ENCODE results near the gene TACR2.
"Not testable (repeated sequence)": the region's sequence is repeated elsewhere in the genome, so short reads cannot be mapped to it uniquely, and the experiment has no call there.

Gene TACR2

GRCh38 chr10:69416695-69417094, at the start of gene TACR2:
TSS of gene TACR2 (minus strand) at chr10:69416918. CDS start at chr10:69416323, 595 bp downstream.
- no peak for DNase-seq

- DNase-seq = no peak
Measured at GRCh38 chr10:69466158-69466490, 49.4 kb upstream of the TACR2 start.

- DNase-seq = no peak
Measured at GRCh38 chr10:69465457-69466157, 48.9 kb upstream of the TACR2 start.

DNA sequence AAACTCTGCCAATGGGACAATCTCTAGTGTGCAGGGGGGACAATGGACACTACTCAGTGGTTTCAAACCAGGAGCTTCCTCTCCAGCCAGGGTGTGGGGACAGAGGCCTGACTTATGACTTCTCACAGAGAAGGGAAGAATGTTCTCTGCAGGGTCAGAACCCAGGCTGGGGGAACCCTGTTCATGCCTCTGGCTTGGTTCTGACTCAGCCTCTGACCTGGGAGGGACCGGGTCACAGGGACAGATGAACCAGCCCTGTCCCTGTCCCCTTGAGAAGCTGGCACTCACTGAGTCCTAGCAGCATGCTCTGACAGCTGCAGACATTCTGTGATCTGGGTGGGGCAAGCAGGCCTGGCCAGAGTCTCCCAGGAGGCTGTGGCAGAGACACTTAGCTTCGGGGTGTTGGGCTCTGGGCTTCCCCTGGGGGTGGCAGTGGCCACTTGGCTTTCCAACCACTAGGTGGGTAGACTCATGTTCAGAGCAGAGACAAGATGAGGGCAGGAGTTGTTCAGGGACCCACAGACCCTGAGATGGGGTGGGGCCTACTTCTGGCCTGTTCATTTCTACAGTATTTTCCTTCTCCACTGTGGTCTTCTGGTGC, 48.2 kb upstream of the TACR2 start:
- no peak for DNase-seq

DNA sequence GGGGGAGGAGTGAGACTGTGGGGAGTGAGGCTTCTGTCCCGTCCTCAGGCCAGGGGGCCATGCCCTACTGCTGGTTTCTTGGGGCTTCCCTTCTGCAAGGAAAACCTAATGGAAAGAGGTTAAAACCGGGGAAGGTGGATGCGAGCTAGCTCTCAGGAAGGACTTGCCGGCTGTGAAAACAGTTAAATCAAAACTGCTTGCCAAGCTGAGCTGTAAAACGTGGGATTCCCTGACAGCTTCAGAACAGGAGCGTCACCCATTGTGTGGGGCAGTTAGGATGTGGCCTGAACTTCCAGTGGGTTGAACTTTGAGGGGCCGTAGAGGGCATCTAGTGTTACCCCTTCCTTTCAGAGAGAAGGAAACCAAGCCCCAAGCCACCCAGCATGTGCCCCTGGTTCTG, 47.7 kb upstream of the TACR2 start:
- DNase-seq = no peak

- no peak for DNase-seq
Measured at GRCh38 chr10:69463886-69464285, 47.2 kb upstream of the TACR2 start.

DNA sequence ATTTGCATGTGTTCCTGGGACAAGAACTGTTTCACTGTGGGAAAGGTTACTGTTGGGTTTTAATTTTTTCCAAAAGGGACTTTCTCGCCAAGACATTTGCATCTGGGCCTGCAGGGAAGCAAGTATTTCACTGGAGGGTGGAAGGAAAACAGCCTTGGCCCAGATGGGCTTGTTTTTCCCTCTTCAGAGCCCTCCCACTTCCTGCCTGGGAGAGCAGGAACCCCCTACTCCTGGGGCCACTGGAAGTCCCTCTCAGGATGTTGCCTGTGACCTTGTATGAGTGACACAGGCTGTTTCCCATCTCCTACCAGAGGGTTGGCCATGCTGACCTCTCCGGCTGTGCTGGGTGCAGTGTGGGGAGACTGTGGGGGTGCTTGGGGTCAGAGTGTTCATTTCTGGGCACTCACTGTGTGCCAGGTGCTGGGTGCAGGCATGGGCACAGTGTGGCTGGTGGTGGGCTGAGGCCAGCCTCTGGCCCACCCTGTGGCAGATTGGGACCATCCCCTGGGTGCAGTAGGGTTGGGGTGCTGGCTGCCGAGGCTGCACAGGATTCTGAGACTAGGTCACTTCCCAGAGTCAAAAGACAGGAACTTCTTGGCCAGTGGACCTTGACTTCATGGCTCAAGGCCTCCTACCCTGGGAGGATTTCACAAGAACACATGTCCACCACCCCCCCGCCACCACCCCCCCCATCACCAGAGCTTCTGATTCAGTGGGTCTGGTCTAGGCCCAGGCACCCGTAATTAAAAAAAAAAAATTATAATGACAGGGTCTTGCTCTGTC, 44.7 kb upstream of the TACR2 start:
- DNase-seq = no peak

DNA sequence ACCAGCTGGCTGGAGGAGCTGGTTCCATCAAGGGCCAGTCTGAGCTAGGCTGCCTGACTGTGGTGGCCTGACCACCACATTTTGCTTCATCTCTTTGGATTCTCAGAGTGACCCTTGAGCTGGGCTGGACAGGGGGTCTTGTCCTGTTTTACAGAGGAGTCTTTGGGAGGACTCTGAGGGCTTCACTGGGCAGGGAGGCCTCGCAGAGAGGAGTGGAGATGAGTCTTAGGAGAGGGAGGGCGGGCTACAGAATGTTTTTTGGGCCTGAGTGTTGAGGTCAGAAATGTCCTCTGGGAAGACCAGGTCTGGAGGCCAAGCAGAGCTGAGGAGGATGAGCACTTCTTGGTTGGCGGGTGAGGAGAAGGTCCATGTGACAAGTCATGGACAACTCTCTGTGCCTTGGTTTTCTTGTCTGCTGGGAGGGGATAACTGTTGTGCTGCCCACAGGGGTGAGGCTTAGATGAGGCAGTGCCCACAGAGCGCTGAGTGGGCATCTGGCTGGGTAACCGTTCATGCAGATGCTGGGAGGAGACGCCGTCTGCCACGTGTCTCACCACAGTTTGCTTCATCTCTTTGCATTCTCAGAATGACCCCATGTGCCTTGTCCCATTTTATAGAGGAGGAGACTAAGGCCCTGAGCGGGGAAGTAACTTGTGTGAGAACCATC, 44.0 kb upstream of the TACR2 start:
- DNase-seq = no peak

- no peak for DNase-seq
Measured at GRCh38 chr10:69459893-69460575, 43.3 kb upstream of the TACR2 start.

DNA sequence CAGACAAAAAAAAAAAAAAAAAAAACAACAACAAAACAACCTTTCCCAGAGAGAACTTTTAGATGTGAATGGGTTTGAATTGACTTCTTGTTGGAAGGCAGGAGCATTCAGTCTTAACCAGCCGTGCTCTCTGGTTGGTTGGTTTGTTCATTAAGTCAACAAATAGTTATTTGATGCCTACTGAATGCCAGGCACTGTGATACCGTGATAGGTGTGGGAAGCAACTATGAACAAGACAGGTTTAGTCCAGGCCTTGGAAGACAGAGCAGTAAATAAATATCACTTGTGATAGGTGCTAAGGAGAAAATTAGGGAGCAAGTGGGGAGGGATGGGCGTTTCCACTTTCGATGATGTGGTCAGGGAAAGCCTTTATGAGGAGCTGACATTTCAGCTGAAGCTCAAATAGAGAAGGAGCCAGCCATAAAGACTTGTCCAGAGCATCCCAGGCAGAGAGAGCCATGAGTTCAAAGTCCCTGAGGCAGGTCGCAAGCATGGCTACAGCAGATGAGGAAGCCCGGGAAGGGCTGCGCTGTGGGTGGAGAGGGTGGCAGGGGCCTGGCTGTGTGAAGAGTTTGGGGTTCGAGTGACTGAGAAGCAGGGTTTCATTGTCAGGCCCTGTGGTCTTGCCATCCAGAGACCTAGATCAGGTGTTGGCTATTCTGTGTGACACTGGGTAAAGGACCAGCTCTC, 42.5 kb upstream of the TACR2 start:
- DNase-seq = no peak

DNA sequence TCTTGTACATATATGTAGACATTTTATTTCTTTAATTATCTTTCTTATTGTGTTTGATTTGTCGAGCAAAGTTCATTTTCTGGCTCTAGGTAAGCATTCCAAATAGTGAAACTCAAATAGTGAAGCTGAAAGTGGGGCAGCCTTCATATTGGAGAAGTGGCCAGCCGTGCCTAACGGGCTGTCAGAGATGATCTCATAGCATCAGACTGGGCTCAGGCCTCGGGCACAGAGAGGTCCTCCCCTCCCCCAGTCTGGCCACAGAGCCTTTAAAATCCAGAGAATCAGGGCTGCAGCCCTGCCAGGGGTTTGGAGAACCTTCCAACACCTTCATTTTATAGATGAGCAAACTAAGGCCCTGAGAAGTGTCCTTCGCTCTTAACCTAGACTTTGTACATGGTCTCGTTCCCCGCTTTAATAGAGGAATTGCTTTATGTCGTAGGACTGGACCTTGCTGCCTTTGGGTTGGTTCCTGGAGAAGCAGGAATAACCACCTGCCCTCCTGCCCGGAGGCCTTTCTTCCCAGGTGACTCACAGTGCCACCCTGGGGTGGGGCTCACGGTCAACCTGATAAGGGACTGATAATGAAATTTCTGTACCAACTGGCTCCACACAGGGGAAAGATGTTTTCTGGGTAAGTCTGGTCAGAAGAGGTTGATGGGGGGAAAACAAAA, 41.8 kb upstream of the TACR2 start:
- no peak for DNase-seq

- DNase-seq = no peak
Measured at GRCh38 chr10:69457771-69458237, 41.1 kb upstream of the TACR2 start.

GRCh38 chr10:69456880-69457693, 40.4 kb upstream of the TACR2 start:
- DNase-seq = no peak

DNA sequence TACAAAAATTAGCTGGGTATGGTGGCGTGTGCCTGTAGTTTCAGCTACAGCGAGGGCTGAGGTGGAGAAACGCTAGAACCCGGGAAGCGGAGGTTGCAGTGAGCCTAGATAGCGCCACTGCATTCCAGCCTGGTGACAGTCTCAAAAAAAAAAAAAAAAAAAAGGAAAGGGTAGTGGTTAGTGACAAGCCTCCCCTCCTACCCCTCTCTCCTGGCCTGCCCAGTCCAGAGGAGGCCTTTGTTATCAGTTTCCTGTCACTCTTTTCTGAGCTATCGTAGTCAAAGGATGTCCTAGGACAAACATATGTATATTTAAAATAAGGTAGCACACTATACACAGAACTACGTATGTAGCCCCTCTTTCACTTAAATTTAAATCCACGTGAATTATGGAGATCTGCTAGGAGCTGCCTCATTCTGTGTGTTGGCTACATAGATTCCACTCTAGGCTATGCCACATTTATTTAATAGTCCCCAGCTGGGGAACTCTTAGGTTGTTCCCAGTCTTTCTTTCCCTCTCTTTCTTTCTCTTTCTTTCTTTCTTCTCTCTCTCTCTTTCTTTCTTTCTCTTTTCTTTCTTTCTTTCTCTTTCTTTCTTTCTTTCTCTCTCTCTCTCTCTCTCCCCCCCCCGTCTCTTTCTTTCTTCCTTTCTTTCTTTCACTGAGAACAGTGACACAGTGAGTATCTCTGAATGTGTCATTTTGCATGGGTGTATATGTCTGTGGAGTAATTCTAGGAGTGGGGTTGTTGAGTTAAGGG, 38.5 kb upstream of the TACR2 start:
- no peak for DNase-seq

GRCh38 chr10:69453795-69454194, 37.1 kb upstream of the TACR2 start:
- no peak for DNase-seq

GRCh38 chr10:69452676-69453415, 36.1 kb upstream of the TACR2 start:
- DNase-seq = no peak

- DNase-seq = no peak
Measured at GRCh38 chr10:69451784-69452251, 35.1 kb upstream of the TACR2 start.

DNA sequence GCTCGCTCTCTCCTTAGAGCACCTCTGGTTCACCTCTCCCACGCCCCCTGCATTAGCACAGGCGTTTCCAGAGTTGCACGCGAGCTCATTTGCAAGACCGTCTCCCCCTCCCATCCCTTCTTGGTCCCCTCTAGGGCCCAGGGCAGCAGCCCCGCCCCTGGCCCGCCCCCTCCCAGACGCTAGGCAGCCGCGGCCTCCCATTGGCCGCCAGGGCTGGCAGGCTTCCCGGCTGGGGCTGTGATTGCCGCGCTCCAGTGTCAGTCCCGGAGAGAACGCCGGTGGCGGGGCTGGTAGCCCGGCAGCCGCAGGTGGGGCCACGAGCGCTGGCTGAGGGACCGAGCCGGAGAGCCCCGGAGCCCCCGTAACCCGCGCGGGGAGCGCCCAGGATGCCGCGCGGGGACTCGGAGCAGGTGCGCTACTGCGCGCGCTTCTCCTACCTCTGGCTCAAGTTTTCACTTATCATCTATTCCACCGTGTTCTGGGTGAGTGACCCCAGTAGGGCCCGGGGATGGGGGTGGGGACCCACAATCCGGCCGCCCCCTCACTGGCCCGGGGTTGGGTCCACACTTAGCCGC, 34.6 kb upstream of the TACR2 start, which contains the start of gene TSPAN15:
Gene TSPAN15 (plus strand): TSS at position 257 of the 575 bp plus-strand sequence. CDS start 130 bp downstream, at position 387.
- DNase-seq = peak; percentile 63

DNA sequence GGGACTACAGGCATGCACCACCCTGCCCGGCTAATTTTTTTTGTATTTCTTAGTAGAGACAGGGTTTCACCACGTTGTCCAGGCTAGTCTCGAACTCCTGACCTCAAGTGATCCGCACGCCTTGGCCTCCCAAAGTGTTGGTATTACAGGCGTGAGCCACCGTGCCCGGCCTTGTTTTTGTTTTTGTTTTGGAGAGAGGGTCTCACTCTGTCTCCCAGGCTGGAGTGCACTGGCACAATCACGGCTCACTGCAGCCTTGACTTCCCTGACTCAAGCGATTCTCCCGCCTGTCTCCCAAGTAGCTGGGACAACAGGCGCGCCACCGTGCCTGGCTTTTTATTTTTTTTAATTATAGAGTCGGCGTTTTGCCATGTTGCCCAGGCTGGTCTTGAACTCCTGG, 33.7 kb upstream of the TACR2 start:
- DNase-seq = not testable (repeated sequence)
